22Rv1 (cell line): ENCODE measurements around the gene BTF3L4.
"Not testable (repeated sequence)": the region's sequence is repeated elsewhere in the genome, so short reads cannot be mapped to it uniquely, and the experiment has no call there.

Experiments used
- H3K27ac ChIP-seq: fragments of 450-650 bp; 2 replicates; pipeline ENCODE4 v1.5.1; 2017
- CTCF ChIP-seq: fragments of 450-650 bp; IDR thresholded peaks from 2 replicates; pipeline ENCODE4 v1.5.1; 2017; ENCODE audit warnings: mild to moderate bottlenecking
- ZFX ChIP-seq: fragments of 450-650 bp; IDR thresholded peaks from 2 replicates; pipeline ENCODE4 v1.6.1; 2017; ENCODE audit warnings: antibody characterized with exemption, borderline replicate concordance

The BTF3L4 gene

GRCh38 chr1:52072291-52072690 is 16.2 kb downstream of the BTF3L4 start:
- no peak for TF ChIP-seq ZFX
- TF ChIP-seq CTCF: no peak

DNA sequence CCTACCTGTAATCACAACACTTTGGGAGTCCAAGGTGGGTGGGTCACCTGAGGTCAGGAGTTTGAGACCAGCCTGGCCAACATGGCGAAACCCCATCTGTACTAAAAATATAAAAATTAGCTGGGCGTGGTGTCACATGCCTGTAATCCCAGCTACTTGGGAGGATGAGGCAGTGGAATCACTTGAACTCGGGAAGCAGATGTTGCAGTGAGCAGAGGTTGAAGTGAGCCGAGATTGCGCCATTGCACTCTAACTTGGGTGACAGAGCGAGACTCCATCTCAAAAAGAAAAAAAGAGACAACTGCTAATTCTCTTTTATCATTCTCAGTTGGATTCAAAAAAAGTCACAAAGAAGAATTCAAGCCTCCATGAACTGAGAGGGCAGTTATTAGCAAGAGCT is 21.2 kb downstream of the BTF3L4 start:
- not testable (repeated sequence) for H3K27ac ChIP-seq

More at GRCh38 chr1:52072291-52072690, 16.2 kb downstream of the BTF3L4 start:
- no peak overlapping the region for H3K27ac ChIP-seq

DNA sequence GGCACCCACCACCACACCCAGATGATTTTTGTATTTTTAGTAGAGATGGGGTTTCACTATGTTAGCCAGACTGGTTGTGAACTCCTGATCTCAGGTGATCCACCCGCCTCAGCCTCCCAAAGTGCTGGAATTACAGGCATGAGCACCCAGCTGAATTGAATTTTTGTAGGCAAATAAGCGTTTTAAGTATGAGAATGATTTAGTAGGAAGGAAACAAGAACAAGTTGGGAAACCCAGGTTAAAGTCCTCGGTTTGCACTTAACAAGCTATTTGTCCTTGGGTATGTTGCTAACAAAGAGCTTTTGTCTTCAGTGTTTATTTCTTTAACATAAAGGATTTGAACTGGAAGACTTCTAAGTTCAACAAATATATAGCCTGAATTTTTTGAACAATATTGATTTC is 23.9 kb downstream of the BTF3L4 start:
- H3K27ac ChIP-seq: peak overlapping the region; percentile 38
- TF ChIP-seq ZFX (no peak), CTCF (no peak)

DNA sequence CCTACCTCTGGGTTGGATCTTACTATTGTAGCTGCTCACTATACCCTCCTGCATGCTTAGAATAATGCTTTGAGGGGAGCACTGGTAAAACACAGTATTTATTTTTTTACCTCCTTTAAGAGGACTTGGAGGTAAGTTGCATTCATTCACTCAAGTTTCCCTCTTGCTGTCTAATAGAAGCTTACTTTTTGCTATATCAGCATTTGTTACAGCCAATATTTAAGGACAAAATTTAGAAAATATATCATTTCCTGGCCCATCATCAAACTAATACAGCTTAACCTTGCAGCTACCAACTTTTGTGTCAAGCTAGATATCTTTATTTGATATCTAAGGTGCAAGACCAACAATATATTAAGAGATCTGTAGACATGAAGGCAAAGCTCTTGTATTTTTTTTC is 31.8 kb downstream of the BTF3L4 start:
- H3K27ac ChIP-seq: not testable (repeated sequence)

- not testable (repeated sequence) for H3K27ac ChIP-seq
Measured at GRCh38 chr1:52094300-52094699, 38.2 kb downstream of the BTF3L4 start.

GRCh38 chr1:52096216-52096615 is 40.1 kb downstream of the BTF3L4 start:
- H3K27ac ChIP-seq: no peak overlapping the region
- TF ChIP-seq CTCF (no peak), ZFX (no peak)

GRCh38 chr1:52098139-52098871 is 42.2 kb downstream of the BTF3L4 start:
- TF ChIP-seq CTCF (no peak), ZFX (no peak)
- no peak overlapping the region for H3K27ac ChIP-seq

DNA sequence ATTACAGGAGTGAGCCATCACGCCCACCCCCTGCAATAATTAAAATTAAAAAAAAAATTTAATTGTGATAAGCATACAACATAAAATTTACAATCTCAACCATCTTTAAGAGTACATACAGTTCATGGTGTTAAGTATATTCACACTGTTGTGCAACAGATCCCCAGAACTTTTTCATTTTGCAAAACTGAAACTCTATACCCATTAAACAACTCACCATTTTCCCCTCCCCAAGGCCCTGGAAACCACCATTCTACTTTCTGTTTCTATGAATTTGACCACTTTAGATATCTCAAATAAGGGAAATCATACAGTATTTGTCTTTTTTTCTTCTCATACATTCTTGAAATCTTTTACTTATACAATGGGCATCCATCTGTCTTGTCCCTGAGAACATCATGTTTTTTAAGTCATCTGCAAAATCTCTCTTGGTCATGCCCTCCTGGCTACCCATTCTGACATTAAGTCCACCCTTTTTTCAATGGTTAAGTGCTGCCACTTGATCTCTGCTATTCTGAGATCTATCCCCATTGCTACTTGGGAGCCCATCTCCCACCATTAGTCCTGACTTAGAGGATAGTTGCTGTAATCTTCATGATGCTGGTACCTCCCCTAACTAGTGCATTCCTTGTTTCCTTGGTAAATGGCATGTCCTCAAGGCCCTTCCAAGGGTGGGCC is 46.4 kb downstream of the BTF3L4 start:
- TF ChIP-seq CTCF (no peak), ZFX (no peak)
- no peak overlapping the region for H3K27ac ChIP-seq

DNA sequence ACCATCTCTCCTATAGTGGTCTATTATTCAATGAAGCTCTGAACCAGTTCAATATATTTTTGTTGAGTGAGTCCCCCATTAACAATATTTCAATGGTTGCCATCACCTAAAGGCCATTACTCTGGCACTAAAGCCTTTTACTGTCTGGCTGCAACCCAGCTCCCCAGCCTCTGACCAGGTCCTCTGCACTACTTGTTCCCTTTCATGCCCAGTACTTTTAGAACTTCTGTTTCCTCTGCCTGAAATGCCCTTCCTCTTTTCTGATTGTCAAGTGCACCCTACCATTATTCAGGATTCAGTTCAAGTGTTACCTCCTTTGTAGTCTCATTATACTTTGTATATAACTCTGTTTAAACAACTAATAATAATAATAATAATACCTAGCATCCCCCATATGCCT is 55.4 kb downstream of the BTF3L4 start:
- H3K27ac ChIP-seq: no peak overlapping the region
- TF ChIP-seq ZFX (no peak), CTCF (no peak)
